K562 (cell line): ENCODE data around the gene BBLN. TPM values are rescaled to one million over a fixed set of nuclear protein-coding genes. Genes with fewer than 3 reads are reported as not detected.
A peak's percentile ranks its signal among the peaks of the same experiment; 100 is the strongest.

ENCODE experiments used
- CAMTA2 ChIP-seq: fragments of 250-450 bp; sonication (Bioruptor Pico); conservative IDR thresholded peaks from 2 replicates; pipeline ENCODE4 v1.5.1; 2022
- E2F3 ChIP-seq: fragments of 250-450 bp; sonication (Bioruptor Pico); IDR thresholded peaks from 2 replicates; pipeline ENCODE4 v1.4.0; 2020; ENCODE audit warnings: mild to moderate bottlenecking
- HNRNPL ChIP-seq: fragments of 200-400 bp; formaldehyde crosslinking; IDR thresholded peaks from 2 replicates; pipeline ENCODE4 v1.6.1; 2017; ENCODE audit warnings: low read depth, mild to moderate bottlenecking, low read length
- NELFE ChIP-seq: IDR thresholded peaks from 2 replicates; pipeline ENCODE4 v1.6.1; 2011; ENCODE audit warnings: mild to moderate bottlenecking; ENCODE audit not compliant: insufficient read depth, insufficient read length
- NFATC3 ChIP-seq: fragments of 450-650 bp; IDR thresholded peaks from 2 replicates; pipeline ENCODE4 v1.6.1; 2017; ENCODE audit warnings: mild to moderate bottlenecking
- NR2F6 ChIP-seq: fragments of 450-650 bp; formaldehyde crosslinking; IDR thresholded peaks from 2 replicates; pipeline ENCODE4 v1.4.0; 2020; ENCODE audit warnings: mild to moderate bottlenecking
- PCBP2 ChIP-seq: fragments of 200-400 bp; formaldehyde crosslinking; IDR thresholded peaks from 2 replicates; pipeline ENCODE4 v1.6.1; 2018; ENCODE audit warnings: low read length, low read depth, mild to moderate bottlenecking, moderate library complexity; ENCODE audit not compliant: poor library complexity, severe bottlenecking
- PHB ChIP-seq: fragments of 250-450 bp; sonication (Bioruptor Pico); IDR thresholded peaks from 2 replicates; pipeline ENCODE4 v1.5.0; 2021
- PHF20 ChIP-seq: fragments of 450-650 bp; IDR thresholded peaks from 2 replicates; pipeline ENCODE4 v1.6.1; 2018; ENCODE audit not compliant: partially characterized antibody
- PML ChIP-seq: IDR thresholded peaks from 2 replicates; pipeline ENCODE4 v1.6.1; 2012; ENCODE audit warnings: low read length, inconsistent platforms
- POLR2H ChIP-seq: IDR thresholded peaks from 2 replicates; pipeline ENCODE4 v1.6.1; 2016; ENCODE audit warnings: missing genetic modification characterization, low read depth, mild to moderate bottlenecking, control low read depth, missing compliant biosample characterization, moderate library complexity
- POLR3G ChIP-seq: IDR thresholded peaks from 2 replicates; pipeline ENCODE4 v1.6.1; 2011; ENCODE audit not compliant: insufficient read length, insufficient replicate concordance; ENCODE audit errors: extremely low read depth
- RAD21 ChIP-seq, 2 experiments: fragments of 250-450 bp in 1 of 2; fragments of 450-650 bp in 1 of 2; sonication (Bioruptor Pico) in 1 of 2; formaldehyde crosslinking in 1 of 2; IDR thresholded peaks in 1 of 2; conservative IDR thresholded peaks in 1 of 2; 2 replicates each; pipeline versions ENCODE4 v1.4.0 to v1.8.0; 2020 to 2022; ENCODE audit warnings: mild to moderate bottlenecking in 2 of 2, moderate library complexity in 1 of 2
- RBM34 ChIP-seq: fragments of 200-400 bp; formaldehyde crosslinking; IDR thresholded peaks from 2 replicates; pipeline ENCODE4 v1.6.1; 2018; ENCODE audit warnings: low read length, borderline replicate concordance; ENCODE audit not compliant: insufficient read depth
- RNF2 ChIP-seq: sonication (generic); IDR thresholded peaks from 2 replicates; pipeline ENCODE4 v1.6.1; 2016
- RUNX1 ChIP-seq: sonication (generic); IDR thresholded peaks from 2 replicates; pipeline ENCODE4 v1.6.1; 2016; ENCODE audit warnings: antibody characterized with exemption, low read depth
- TGIF2 ChIP-seq: sonication (generic); formaldehyde crosslinking; IDR thresholded peaks from 2 replicates; pipeline ENCODE4 v1.8.1; 2022; ENCODE audit warnings: mild to moderate bottlenecking, missing genetic modification reagents, moderate library complexity
- U2AF1 ChIP-seq: fragments of 200-400 bp; formaldehyde crosslinking; optimal IDR thresholded peaks from 2 replicates; pipeline ENCODE3; 2017; ENCODE audit warnings: mild to moderate bottlenecking, low read depth, low read length, moderate library complexity
- ZNF23 ChIP-seq: fragments of 250-450 bp; sonication (Bioruptor Pico); IDR thresholded peaks from 2 replicates; pipeline ENCODE4 v1.4.0; 2020; ENCODE audit warnings: mild to moderate bottlenecking
- ZNF445 ChIP-seq: fragments of 250-450 bp; sonication (Bioruptor Pico); IDR thresholded peaks from 2 replicates; pipeline ENCODE4 v1.4.0; 2020; ENCODE audit warnings: low read depth, mild to moderate bottlenecking, moderate library complexity
- ZNF584 ChIP-seq: fragments of 200-800 bp; sonication (Bioruptor generic); IDR thresholded peaks from 2 replicates; pipeline ENCODE4 v1.6.1; 2016; ENCODE audit warnings: low read depth, mild to moderate bottlenecking, missing genetic modification characterization, missing compliant biosample characterization
- ZNF589 ChIP-seq: fragments of 200-800 bp; sonication (Bioruptor generic); IDR thresholded peaks from 2 replicates; pipeline ENCODE4 v1.6.1; 2016; ENCODE audit warnings: low read depth, missing genetic modification characterization, missing compliant biosample characterization
- polyA plus RNA-seq, 8 experiments: library from polyadenylated mRNA; depleted of rRNA in 4 of 8; stranded (reverse) in 5 of 8; unstranded in 3 of 8; fragments of >200 nt; fragmentation: Nextera tagmentation in 2 of 8; fragmentation: Illumina TruSeq in 1 of 8; extraction: Ambion mirVana in 2 of 8; extraction: Trizol in 1 of 8; gene quantifications; 2 replicates each; pipeline versions ENCODE4 v1.2.1 to v1.2.3, GENCODE V29; 2011 to 2014; ENCODE audit warnings: inconsistent platforms in 1 of 8, missing spikeins in 1 of 8
- total RNA-seq, 7 experiments: library from RNA; depleted of rRNA in 6 of 7; stranded (reverse); fragments of >200 nt in 6 of 7; fragmentation: Illumina TruSeq in 2 of 7; extraction: Trizol in 2 of 7; gene quantifications; 2 replicates each; pipeline versions ENCODE4 v1.2.1 to v1.2.3, GENCODE V29; 2011 to 2021; ENCODE audit warnings: low replicate concordance in 1 of 7
- TF ChIP-seq, protein P1 (sequence below): fragments of 450-650 bp; IDR thresholded peaks from 2 replicates; pipeline ENCODE4 v1.6.1; 2016; ENCODE audit warnings: borderline replicate concordance
- TF ChIP-seq, protein P2 (sequence below): sonication (generic); formaldehyde crosslinking; IDR thresholded peaks from 2 replicates; pipeline ENCODE4 v1.9.0; 2022; ENCODE audit warnings: mild to moderate bottlenecking, missing genetic modification reagents

Gene BBLN
- total and polyA plus RNA-seq, 9 of the 15 experiments (the other 6 are each of a cell fraction or from before 2014, with no cell fraction given), result 4.2 to 331 (median 87.1) TPM

DNA sequence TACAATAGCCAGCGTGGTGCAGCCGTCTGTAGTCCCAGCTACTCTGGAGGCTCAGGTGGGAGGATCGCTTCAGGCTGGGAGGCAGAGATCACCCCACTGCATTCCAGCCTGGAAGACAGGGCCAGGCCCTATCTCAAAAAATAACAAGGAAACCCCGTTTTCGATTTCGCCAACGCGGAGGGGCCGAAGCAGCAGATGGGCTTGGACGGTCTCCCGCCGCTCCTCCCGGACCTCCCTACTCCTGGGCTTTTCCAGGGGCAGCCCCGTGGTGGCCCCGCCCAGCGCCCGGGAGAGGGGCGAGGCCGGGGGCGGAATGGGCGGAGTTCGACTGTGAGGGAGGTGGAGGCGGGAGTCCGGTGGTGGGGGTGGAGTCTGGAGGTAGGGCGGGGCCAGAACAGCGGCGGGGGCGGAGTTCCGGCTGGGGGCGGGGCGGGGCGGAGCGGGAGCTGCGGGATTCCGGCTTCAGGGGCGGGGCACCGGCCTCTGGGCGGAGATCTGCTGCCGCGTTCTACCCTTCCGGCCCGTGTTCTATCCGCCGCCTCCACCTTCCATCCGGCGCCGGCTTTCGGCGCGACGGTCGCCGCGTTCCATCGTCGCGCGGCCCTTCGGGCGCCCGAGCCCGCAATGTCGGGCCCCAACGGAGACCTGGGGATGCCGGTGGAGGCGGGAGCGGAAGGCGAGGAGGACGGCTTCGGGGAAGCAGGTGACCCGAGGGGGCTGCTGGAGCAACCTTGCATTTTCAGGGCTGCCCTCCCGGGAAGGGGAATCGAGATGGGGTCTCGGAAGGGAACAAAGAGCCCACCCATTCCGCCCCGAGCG lies at the start of gene BBLN (continued):
- TF ChIP-seq RAD21 (CRISPR knock-in tag; conservative IDR thresholded peaks at IDR 0.05 in 1 of 2, IDR thresholded peaks at IDR 0.05 in 1 of 2), result peak; percentile 10 to 20; a peak in 2 of 4 replicates
- TF ChIP-seq RBM34, result no peak
- no peak for TF ChIP-seq POLR3G
- TF ChIP-seq ZNF584 (CRISPR knock-in tag), result no peak
- peak; percentile 95 for TF ChIP-seq PHB (CRISPR knock-in tag)
- peak; percentile 47; the same call in 1 of the 2 replicates for TF ChIP-seq HNRNPL
- TF ChIP-seq ZNF23 (CRISPR knock-in tag), result 0 out of 2 replicates have a peak, but pooled peaks have one; percentile 55
- 0 out of 2 replicates have a peak, but pooled peaks have one; percentile 23 for TF ChIP-seq NFATC3
- TF ChIP-seq, protein P1, sequence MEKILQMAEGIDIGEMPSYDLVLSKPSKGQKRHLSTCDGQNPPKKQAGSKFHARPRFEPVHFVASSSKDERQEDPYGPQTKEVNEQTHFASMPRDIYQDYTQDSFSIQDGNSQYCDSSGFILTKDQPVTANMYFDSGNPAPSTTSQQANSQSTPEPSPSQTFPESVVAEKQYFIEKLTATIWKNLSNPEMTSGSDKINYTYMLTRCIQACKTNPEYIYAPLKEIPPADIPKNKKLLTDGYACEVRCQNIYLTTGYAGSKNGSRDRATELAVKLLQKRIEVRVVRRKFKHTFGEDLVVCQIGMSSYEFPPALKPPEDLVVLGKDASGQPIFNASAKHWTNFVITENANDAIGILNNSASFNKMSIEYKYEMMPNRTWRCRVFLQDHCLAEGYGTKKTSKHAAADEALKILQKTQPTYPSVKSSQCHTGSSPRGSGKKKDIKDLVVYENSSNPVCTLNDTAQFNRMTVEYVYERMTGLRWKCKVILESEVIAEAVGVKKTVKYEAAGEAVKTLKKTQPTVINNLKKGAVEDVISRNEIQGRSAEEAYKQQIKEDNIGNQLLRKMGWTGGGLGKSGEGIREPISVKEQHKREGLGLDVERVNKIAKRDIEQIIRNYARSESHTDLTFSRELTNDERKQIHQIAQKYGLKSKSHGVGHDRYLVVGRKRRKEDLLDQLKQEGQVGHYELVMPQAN, result peak; percentile 80; the same call in 1 of the 2 replicates
- no peak for TF ChIP-seq PCBP2
- 0 out of 2 replicates have a peak, but pooled peaks have one; percentile 17 for TF ChIP-seq ZNF445
- no peak for TF ChIP-seq RNF2
- no peak for TF ChIP-seq RUNX1
- TF ChIP-seq, protein P2, sequence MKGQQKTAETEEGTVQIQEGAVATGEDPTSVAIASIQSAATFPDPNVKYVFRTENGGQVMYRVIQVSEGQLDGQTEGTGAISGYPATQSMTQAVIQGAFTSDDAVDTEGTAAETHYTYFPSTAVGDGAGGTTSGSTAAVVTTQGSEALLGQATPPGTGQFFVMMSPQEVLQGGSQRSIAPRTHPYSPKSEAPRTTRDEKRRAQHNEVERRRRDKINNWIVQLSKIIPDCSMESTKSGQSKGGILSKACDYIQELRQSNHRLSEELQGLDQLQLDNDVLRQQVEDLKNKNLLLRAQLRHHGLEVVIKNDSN (CRISPR knock-in tag), result no peak
- TF ChIP-seq PHF20, result no peak
- peak; percentile 83 for TF ChIP-seq PML
- no peak for TF ChIP-seq NELFE
- TF ChIP-seq CAMTA2 (CRISPR knock-in tag), result no peak; the same call in 1 of the 2 replicates
- TF ChIP-seq NR2F6 (CRISPR knock-in tag), result 0 out of 2 replicates have a peak, but pooled peaks have one; percentile 21
- TF ChIP-seq ZNF589 (CRISPR knock-in tag), result no peak
- TF ChIP-seq TGIF2 (CRISPR knock-in tag), result no peak
- peak; percentile 87 for TF ChIP-seq E2F3 (CRISPR knock-in tag)
- TF ChIP-seq U2AF1, result no peak
- no peak for TF ChIP-seq POLR2H (tag)
